ENCODE measurements around the gene KIAA1217.
A peak's percentile ranks its signal among the peaks of the same experiment; 100 is the strongest.

The KIAA1217 gene

DNA sequence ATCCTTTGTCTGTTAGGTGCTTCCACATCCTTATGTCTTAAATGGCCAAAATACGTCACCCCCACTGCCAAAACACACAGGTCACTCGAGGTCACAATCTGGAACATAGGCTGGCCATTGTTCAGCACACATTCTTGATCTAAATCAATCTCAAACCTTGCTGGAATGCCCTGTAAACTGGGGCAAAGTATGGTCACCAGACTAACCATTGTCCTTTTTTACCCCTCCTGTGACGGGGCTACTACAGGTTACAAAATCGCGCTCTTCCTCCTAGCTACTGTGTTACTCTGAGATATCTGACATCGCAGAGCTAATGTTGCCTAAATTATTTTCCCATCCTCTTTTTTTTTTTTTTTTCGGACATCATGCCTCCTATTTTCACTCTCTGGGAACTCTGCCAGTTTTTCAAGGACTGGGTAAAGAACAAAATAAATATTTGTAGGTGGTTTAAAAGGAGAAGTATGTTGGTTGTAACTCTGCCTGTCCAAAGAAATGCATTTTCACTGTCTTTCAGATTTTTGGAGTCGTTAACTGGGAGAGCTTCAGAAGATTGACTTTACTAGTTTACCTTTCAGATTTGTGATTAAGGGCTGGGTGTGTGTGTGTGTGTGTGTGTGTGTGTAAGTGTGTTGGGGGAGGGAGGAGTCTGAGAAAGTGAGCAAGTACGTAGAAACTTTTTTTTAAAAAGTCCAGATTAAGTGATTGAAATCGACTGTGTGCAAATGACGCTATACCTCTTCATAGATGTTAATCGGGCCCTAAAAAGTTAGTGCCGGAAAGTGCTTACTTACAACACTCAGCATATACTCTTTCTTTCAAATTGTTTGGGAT, 942 bp upstream of the KIAA1217 start:
- peak; percentile 35 for DNase-seq

DNA sequence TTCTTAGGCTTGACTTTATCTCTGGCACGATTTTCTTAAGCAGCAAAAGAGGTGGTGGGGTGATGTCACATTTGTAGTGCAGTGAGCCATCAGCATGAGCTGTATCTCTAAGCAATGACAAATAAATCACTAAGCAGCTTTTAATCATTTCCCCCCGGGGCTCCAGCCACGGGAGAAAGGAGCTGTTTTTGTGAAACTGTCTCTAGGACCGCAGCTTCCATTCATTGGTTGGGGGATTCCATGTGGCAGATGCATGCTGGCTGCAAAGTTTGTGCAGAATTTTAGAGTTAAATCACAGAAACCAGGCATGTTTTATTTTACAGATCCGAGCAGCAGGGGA, 464 bp downstream of the KIAA1217 start:
- DNase-seq: no peak

DNA sequence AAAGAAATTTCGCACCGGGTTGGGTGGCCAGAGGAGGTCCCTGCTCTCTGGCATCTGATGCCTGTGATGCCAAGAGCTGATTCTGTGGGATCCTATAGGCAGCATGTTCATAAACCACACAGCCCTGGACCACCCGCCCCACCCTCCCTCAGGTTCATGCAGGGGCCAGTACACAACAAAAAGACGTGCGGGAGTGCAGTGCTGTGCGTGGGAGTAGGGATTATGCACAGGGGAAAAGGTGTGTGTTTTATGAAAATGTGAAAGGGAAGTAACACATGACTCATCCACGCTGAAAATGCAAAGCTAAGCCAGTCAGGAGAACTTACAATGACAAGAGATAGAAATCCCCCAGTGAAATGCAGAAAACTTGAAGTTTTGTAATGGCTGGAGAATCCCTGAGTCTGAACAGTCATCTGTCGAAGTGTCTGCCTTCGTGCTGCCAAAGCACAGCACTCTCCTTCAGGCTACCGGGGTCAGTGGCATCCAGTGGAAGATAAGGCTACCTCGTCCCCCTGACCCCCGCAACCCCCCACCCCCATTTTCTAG, 1.1 kb downstream of the KIAA1217 start:
- DNase-seq: no peak

DNA sequence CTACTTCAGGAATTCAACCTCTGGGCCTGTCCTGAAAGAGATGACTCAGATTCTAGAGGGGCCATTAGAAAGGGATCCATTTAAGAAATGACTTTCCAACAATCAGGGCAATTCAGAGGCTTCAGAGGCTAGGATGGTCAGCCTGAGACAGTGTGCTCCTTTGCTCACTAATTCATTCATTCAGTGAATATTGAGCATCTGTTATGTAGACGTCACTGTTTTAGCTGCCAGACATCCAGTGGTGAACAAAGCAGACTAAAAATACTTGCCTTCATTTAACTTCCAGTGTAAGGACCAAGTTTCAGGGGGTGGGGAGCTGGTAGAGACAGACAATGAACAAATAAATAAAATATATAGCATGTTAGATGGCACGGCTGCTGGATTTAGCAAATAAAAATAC, 1.6 kb downstream of the KIAA1217 start:
- DNase-seq: no peak

DNA sequence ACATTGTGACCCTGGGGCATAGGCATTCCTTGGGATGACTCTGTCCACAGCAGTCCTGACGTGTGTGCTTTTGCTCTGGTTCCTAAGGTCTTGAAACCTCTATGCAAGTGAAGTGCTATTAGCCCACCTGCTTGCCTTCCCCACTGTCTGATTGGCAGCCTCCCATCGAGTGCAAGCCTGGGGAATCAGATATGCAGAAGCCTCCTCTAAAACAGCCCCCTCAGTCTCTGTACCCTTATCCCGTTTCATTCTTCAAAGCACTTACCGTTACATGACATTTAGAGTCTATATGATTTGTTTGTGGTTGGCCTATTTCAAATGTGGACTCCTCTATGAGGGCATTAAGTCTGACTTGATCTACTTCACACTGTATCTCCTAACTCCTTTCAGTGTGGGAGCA, 4.3 kb downstream of the KIAA1217 start:
- DNase-seq: no peak

DNA sequence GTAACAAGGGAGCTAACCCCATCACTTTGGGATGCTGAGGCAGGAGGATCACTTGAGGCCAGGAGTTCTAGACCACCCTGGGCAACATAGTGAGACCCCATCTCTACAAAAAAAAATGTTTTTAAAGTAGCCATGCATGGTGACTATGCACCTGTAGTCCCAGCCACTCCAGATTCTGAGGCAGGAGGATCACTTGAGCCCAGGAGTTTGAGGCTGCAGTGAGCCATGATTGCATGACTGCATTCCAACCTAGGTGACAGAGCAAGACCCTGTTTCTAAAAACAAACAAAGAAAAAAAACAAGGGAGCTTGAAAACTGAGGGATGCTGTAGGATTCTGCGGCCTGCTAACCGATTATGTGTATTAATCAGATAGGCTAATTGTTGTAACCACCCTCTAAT, 4.9 kb downstream of the KIAA1217 start:
- DNase-seq: no peak

DNA sequence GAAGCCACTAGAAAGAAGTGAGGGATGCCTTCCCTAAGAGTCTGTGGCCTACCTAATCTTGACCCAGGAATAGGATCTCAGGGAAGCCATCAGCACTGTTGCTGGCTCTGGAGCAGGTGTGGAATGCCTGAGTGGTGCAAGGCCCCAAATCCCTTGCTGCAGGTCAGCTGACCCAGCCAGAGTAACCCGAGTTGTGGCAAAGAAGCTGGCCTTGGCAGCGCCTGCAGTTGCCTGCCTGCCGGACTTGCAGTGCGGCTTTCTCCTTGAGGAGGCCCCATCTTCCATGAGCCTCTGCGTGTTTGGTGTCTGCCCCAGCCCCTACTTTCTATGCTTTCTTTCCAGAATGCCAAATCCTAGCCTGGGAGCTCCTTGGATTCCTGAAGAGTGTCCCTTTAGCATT, 5.8 kb downstream of the KIAA1217 start:
- DNase-seq: no peak

DNA sequence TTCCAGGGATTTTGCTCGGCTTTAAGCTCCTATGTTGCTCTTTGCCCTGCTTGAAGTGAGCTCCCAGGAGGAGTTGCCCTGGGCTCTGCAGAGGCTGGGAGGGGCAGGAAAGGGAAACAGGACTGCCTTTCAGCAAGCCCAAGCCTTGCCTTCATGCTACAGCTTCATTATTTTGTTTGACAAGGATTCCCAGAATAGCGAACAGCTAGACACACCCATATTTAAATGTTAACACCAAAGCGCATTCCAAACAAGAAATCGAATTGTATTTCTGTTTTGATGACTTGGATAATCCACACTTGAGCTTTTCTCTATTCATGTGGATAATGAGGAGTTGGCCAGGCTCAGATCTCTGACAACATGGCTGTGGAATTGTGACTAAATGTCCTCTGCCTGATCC, 6.3 kb downstream of the KIAA1217 start:
- DNase-seq: no peak

DNA sequence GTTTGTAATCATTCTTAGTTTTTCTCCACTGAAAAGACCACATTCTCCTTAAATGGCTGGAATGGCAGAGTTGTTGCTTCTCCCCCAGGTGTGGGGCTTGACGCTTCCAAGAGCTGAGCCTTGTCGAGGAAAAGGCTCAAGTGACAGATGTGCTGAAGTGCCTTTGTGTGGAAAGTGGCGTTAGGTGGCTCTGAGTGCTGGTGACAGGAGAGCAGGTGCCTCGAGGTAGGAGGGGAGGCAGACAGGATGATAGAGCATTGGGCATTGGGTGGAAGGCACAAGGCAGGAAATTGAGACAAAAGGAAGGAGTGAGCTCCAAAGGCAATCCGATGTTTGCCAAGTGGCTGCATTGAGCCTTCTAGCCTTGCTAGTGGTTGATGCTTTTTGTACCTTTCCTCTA, 6.7 kb downstream of the KIAA1217 start:
- DNase-seq: no peak

DNA sequence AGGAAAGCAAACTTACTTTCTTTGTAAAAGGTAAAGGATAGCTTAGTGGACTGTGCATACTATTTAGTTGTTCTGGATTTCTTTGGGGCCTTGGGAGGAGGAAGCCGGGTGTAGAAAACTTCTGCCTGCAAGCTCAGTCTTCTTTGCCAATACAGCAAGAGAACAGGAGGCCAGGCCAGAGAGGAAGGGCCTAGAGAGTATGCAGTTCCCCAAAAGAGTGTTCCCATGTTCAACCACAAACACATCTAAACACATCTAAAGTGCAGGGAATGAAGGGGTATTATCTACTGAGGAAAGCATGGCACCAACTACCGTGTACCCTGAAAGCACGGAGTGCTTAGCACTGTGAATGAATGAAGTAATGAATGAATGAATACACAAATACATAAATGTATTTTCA, 11.0 kb downstream of the KIAA1217 start:
- DNase-seq: no peak

DNA sequence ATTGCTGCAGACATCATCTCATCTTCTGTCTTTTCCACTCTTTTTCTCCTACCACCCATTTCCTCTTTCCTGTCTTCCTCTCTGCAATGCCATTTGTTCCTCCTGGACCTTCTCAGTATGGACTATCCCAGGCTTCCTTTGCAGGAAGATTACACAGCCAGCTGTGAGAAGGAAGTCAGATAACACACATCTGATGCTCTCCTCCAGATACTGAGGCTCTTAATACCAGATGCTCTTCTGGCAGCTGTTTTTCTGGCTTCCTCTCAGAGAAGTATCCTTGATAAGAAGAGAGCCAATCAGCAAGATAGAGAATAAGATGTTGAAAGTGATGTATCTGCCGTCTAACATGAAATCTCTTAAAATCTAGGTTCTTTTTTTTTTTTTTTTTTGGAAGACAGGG, 14.4 kb downstream of the KIAA1217 start:
- no peak for DNase-seq

DNA sequence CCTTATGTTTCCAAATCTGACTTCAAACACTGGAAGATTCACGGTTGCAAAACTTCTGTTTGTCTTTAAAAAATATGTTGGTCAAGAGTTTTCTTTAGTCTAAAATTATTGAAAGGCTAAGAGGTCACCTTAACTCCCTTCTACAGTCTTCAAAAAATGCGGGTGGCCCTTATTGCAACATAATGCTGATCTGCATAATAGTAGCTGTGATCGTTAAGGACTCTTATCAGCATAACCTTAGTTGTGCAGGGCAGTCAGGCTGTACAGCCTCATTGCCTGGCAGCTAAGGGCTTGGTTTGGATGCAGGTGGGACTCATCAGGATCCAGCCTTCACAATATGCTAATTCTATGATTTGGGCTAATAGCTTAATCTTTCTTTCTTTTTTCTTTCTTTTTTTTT, 15.0 kb downstream of the KIAA1217 start:
- no peak for DNase-seq

DNA sequence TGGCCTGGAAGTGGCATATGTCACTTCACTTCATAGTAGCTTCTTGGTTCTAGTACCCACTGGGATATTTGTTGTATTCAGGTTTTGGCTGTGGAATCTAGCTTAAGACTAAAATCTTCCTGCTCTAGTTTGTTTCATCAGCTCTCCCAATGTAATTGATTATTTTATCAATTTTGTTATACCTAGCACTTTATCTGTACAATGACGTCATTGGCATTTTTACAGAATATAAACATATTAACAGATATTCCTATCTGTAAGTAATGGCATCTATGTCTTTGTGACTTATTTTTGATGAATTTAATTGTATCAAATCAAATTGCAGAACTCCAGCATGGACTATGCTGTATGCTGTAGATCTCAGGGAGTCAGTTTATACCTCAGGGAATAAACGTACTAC, 19.7 kb downstream of the KIAA1217 start:
- DNase-seq: no peak

DNA sequence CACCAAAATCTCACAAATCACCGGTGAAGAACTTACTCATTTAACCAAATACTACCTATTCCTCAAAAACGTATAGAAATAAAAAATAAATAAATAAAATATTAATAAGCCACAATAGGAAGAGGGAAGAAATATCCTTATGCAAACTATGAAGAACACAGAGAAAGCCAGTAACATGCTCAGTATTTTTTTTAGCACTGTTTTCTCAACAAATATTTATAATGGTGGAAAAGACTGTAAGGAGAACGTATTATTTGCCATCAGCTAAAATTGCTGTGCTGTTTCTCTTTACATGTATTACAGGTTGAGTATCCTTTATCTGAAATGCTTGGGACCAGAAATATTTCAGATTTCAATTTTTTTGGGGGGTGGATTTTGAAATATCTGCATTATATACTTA, 21.0 kb downstream of the KIAA1217 start:
- no peak for DNase-seq

DNA sequence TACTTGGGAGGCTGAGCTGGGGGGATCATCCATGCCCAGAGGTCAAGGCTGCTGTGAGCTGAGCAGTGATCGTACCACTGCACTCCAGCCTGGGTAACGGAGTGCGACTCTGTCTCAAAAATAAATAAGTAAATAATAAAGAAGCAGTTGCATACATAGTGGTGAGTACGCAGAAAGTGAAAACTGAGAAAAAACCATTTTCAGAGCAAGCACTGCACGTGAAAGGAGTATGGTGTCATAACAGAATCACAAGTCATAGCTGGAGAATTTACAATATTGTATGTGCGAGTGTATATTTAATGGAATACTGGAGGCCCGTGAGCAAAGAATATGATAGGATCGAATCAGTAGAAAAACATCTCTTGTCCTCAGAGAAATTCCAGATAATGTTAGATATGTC, 22.3 kb downstream of the KIAA1217 start:
- DNase-seq: no peak

DNA sequence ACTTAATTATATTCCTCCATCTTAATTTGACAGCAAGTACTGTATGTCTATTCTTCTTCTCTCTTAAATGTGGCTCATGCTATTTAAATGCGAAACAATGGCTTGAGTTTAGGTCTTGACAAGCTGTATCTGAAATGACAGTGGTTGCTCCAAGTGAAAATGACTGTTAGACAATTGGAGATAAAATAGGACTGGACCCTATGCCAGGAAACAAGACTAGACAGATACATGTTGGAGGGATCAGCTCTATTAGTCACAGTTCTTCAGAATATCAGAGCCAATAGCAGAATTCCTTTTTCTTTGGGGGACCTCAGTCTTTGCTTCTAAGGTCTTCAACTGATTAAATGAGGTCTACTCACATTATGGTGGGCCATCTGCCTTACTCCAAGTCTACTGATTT, 25.8 kb downstream of the KIAA1217 start:
- DNase-seq: no peak

DNA sequence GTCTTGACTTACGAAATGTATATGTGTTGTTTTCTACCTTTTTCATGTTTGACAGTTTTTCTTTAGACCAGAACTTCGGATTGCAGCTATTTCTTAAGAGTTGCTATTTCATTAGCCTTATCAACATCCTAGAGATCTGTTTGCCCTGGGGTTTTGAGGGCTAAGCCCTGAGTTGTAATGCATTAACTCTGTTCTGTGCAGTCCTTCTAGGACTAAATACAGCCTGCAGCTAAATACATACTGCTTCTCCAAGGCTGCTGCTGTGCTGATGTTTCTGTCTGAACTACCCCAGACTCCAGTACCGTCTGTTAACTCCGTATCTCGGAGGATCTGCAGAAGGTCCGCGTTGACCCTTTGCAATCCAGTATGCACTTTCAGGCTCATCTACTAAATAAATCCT, 26.5 kb downstream of the KIAA1217 start:
- no peak for DNase-seq

DNA sequence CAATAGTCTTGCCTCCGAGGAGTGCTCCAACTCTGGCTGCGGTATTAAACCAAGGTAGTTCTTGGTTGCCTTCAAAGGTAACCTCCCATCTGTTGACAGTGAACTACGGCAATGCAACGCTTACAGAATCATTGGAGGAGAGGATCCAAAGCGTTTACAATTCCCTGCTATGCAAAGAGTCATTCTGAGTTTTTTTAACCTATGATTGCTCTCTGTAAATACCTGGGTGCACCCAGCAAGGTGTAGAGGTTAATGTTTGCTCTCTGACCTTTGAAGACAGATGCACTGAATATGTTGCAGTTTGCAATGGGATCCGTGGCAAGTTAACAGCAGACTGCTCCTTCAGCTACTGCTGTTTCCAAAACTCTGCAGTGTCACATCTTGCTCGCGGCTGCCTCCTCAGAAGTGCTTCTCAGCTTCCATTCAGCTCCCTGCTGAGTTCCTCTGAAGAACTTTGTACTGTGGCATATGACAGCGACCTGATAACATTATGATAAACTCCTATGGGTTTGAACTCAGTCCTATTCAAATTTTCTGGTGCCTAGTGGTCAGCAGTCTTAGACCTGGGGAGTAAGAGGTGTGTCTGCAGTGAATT, 29.0 kb downstream of the KIAA1217 start:
- DNase-seq: no peak

DNA sequence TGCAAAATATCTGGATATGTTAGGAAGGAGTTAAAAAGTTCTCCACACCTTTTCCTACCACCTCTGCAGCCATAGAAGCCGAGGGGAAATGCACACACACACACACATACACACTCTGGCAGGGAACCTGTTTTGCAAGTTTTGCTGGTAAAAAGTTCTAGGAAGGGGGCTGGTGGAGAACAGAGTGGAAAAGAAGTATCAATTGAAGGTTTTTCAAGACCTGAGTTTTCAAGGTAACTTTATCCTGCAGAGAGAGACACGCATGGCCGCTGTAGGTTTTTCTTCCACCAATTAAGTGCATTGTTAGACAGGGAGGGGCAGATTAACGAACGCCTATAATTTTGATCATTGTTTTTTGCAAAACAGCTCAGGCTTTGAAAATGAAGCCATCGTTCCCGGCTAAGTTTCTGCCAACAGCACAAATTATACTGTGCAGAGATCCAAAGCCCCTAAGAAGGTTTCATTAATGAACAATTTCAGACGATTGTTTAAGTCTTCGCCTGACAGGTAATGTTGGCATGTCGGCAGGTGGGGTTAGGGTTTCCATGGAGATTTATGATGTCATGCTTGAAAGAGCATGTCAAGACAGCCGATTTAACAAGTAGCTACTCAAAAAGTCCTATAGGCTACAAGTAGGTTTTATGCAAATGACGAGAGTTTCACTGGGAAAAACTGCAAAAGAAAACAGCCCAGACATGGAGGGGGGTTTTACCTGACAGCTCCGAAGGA, 29.7 kb downstream of the KIAA1217 start:
- no peak for DNase-seq

DNA sequence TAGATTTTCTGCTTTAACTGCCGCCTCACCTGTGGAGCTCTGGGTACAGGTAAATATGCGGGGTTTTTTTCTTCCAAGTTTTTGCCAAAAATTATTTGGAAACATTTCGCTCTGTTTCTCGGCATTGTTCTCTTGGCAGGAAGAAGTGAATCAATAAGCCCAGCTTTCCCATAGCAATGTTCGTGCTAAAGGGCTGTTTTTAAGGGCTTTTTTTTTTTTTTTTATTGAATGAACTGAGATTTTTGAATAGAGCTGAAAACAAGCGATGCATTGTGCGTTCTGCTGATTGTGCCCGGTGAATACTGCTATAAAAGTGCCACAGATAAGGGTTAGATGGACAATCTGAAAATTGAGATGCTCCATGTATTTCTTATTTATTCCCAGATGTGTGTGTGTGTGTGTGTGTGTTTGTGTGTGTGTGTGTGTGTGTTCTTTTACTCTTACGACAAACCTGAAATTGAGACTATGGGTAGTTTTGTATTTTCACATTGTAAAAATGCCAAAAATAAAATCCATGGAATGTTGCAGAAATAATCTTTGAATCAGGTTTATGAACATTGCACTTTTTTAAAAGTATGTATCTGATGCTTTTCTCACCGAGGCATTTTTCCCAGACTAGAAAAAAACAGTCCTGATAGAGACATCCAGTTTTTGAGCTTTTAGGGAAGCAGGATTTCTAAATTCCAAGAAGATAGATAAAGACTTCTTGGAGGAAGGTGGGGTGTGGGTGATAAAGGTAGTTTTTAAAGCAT, 30.5 kb downstream of the KIAA1217 start:
- DNase-seq: no peak

DNA sequence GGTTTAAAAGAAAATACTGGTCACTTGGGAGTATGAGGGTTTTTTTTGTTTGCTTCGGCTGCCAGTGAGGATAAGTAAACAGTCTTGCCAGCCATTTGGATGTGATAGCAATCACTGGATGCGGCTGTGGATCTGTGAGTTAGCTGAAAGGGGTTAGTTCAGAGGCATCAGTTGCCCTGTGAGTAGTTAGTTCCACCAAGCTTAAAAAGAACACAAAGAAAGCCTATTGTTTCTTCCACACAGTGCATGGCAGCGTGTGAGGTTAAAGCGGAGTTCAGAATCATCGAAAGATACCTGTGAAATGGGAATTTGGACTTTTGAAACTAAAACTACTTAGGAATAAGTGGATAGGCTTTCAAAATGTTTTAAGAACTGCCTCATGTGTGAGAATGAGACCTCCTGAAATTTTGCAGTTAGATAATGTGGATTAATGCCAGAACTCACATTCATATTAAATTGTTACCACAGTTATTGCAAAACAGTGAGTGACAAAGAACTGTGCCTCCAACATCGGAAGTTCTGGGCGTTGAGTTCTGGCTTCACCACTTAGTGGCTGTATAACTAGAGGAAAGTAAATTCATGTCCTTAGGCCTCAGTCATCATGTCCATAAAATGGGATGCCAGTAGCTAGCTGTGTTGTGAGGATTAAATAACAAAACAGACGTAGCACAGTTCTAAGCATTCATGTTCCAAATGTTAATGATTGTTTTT, 31.3 kb downstream of the KIAA1217 start:
- no peak for DNase-seq

DNA sequence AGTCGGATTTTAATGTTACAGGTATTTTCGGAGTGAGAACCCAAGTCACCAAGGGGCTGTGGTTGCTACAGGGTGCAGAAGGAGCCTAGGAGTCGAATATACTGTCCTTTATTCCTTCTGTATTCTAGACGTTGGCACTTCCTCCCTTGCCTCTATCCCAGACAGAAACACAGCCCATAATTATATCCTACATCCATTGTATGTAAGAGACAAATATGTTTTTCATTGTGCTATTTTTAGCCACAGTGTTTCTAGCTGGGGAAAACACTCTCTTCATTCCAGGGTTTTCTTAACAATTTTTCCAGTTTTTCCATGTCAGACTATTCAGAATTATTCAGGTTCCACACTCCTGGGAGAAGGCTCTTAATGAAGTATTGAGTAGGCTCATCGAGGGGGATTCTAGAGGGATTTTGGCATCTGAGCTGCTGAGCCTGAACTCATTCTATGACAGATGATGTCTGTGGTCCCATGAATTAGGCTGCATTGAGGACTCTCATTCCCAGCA, 32.6 kb downstream of the KIAA1217 start:
- no peak for DNase-seq
